Glomerular endothelial cell (primary cell): ENCODE results near the gene NECAB2. TPM values are rescaled to one million over a fixed set of nuclear protein-coding genes. Genes with fewer than 3 reads are reported as not detected.

Experiments
- DNase-seq: peaks from one replicate; pipeline ENCODE4 v3.0.0-alpha.2; 2011; ENCODE audit warnings: low read depth, low spot score; ENCODE audit errors: extremely low read depth
- total RNA-seq: library from RNA; depleted of rRNA; stranded (reverse); fragments of >200 nt; gene quantifications from 2 replicates; pipeline ENCODE4 v1.2.3, GENCODE V29; 2015

Gene NECAB2
- total RNA-seq, result not detected in 2 replicates

- DNase-seq, result no peak
Observed at GRCh38 chr16:83967838-83968305, at the start of gene NECAB2. NECAB2 (plus strand) TSS chr16:83968244; CDS start chr16:83968649, 405 bp downstream.

DNA sequence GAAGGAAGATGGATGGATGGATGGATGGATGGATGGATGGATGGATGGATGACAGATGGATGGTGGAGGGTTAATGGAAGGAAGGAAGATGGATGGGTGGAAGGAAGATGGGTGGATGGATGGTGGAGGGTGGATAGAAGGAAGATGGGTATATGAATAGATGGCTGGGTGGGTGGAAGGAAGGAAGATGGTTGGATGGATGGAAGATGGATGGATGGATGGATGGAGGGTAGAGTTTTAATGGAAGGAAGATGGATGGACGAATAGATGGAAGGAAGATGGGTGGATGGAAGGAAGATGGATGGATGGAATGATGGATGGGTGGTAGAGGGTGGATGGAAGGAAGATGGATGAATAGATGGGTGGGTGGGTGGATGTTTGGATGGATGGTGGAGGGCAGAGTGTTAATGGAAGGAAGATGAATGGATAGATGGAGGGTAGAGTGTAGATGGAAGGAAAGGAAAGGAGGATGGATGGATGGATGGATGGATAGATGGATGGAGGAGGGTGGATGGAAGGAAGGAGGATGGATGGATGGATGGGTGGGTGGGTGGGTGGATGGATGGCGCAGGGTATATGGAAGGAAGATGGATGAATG, 47.1 kb upstream of the NECAB2 start:
- DNase-seq, result no peak

- DNase-seq, result no peak
Observed at GRCh38 chr16:83923581-83924365, 44.3 kb upstream of the NECAB2 start.

DNA sequence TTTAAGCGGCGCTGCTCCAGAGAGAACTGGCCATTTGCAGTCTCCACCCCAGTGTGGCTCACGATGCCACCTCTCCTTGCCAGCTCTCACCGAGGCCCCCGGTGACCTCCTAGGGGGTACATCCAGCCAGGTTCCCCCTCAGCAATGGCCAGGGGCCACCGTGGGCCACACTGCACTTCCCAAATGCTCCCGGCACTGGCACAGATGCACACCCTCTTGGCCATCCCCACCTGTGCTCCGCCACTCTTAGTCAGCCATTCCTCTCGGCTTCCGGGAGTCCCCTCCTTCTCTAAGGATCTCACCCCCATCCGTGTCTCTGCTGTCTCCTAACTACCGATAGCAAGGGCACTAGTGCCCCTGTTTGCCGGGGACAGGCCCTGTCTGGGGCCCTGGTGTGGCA, 43.4 kb upstream of the NECAB2 start:
- no peak for DNase-seq

- DNase-seq, result no peak
Observed at GRCh38 chr16:83925095-83925905, 42.7 kb upstream of the NECAB2 start.

- DNase-seq, result no peak
Observed at GRCh38 chr16:83925957-83926725, 41.9 kb upstream of the NECAB2 start.

- peak; percentile 12 for DNase-seq
Observed at GRCh38 chr16:83926726-83927397, 41.2 kb upstream of the NECAB2 start.

DNA sequence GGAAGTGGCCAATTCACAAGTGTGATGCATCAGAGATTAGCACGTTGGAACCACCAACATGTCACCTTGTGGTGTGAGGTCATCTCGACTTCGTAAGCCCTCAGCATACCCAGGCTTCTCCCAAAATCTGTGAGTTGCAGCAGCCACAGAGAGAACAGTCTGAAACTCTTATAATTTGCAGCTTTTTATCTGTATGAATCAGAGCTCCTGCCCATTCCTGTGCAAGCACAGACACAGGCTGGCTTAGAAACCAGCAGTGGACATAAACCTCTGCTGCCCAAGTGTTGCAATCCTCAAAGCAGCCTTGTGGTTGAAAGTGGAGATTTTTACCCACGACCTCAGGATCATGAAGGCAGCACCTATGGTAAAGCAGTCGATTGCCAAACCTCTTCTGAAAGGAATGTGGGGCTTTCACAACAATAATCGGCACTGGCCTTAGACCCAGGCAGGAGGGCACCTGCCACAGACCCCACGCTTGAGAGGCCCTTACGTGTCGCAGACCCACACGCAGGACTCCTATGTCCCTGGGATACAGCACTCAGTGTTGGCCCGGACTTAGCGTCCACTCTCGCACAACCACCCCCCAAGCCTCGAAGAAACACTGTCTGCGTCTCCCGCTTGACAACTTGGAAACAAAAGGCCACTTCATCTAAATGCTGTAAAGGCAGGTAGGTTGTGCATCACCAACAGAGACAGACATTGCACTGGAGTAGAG, 39.5 kb upstream of the NECAB2 start:
- DNase-seq, result no peak

DNA sequence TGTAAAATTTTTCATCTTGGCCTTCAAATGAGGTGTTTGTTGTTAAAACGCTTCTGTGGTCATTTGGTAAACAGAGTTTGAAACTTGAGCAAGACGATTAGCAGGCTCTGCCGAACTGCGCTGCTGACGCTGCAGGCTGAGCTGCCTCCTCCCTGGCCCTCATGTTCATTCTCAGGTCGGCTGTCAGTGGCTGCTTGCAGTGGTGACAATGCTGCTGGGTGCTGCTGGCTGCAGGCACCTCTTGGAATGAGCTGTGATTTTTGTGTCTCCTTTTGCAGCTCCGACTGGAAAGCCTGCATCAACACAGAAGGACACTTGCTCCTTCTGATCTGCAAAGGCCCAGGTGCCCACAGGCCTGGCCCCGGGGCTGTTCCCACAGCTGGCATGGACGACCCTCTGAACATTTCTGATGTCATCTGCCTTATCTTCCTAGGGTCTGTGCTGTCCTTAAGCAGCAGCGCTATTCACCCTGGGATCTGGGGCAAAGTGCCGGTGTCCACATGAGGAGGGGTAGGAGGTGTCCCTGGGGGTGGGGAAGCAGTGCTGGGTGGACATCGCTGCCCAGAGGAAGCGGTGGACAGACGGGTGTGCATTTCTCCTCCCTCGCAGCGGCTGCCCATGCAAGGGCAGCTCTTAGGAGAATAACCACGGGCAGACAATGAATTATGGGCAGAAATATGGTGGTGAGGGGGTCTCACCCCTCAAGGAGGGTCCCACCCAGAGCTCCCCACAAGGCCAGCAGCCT, 38.1 kb upstream of the NECAB2 start:
- no peak for DNase-seq

DNA sequence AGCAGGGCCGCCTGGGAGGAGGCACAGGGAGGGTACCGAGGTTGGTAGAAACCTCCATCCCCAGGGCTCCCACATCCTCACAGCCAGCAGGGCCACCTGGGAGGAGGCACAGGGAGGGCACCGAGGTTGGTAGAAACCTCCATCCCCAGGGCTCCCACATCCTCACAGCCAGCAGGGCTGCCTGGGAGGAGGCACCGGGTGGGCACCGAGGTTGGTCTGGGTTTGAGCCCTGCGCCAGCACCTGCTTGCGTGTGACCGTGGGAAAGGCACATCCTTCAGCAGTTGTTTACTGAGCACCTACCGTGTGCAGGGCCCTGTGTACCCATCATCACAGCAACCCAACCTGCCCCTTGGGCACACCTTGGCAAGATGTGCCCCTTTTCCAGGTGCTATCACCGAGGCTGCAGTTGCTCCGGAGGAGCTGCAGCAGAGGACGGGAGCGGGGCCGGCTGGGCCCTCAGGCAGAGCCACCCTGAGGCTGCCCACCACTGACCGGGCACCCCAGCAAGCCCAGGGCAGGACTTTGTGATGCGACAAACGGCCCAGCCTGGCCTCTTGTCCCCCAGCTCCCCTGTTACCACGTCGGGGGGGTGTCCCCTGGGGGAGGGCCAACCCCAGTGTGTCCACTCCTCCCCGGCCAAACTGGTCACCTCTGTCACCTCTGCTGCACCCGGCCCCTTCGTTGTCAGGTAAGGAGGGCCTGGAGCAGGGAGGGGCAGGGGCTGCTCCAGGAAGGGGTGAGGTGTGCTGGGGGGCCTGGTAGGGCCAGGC, 37.1 kb upstream of the NECAB2 start:
- no peak for DNase-seq

DNA sequence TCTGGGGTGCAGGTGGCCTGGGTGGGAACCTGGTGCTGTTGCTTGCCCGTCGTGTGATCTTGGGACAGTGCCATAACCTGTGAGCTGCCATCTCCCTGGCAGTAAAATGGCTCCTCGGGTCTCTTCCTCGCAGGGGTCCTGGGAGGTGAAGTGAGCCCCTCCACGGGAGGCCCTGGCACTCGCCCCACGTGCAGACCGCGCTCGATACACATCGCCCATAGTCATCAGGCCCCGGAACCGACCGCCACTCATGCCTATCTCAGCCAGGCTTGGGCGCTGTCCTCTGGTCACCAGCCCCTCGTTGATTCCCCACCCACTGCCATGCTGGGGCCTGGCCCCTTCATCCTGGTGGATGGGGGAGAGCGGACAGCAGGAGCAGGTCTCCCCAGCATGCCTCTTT, 36.5 kb upstream of the NECAB2 start:
- no peak for DNase-seq

GRCh38 chr16:83932304-83932703, 35.7 kb upstream of the NECAB2 start:
- DNase-seq, result no peak

- DNase-seq, result no peak
Observed at GRCh38 chr16:83932955-83933673, 34.9 kb upstream of the NECAB2 start.

- DNase-seq, result no peak
Observed at GRCh38 chr16:83933885-83934683, 34.0 kb upstream of the NECAB2 start.

DNA sequence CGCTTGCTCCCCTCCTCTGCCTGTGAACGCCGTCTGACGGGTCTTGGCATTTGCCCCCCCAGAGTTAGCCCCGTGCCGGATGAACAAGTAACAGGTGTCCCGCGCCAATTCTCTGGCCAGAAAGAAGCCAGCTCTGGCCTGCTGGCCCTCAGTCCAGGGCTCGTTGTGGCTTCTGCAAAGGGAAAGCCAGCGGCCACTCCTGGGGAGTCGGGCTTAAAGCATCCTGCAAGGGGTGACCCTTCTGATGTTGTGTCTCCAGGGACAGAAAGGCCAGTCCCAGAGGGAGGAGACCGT, 33.4 kb upstream of the NECAB2 start:
- no peak for DNase-seq

DNA sequence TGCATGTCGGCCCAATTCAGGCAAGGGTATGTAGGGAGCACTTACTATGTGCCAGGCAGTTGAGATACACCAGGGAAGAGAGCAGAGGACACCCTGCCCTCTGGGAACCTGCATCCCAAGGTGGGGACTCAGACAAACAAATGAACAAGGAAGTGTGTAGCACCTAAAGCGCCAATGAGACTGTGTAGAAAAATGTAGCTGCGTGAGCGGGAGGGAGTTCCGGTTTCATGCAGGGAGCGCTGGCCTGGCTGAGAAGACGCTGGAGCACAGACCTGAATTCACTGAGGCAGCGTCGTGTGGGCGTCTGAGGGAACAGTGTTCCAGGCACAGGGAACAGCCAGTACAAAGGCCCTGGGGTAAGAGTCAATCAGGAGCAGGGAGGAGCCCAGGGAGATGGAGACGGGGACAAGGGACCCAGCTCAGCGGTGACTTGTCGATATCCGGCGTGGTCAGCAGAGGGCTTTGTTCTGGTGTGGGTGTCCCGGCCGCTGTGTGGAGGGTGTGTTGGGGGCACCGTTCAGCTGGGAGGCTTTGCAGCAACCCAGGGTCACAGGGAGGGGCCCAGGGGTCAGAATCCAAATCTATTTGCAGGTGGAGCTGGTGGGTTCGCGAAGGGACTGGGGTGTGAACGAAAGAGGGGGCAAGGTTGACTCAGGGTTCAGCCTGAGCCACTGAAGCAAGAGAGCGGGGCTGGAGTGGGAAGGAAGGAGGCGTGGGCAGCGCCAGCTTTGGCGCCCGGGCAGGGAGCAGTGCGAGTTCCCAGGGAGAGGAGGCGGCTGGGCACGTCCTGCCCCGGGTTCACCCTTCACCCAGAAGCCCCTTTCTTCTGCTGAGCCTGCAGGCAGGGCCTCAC, 32.8 kb upstream of the NECAB2 start:
- no peak for DNase-seq
